Measurements from ENCODE around the gene PTGFRN. TPM values are rescaled to one million over a fixed set of nuclear protein-coding genes. Genes with fewer than 3 reads are reported as not detected.

Gene PTGFRN
- total and polyA plus RNA-seq, 9 of the 15 experiments (the other 6 are each of a cell fraction or from before 2014, with no cell fraction given): 17.3 to 33.1 (median 25.7) TPM

- Histone ChIP-seq H3K9me3 (replicated peaks; ENCODE audit: control insufficient read depth, insufficient read depth, low read depth, low read length) (no peaks in the 10 kb centered on the region), H3K9me1 (ENCODE audit: control insufficient read depth, insufficient read depth, low read length) (no peaks in the 10 kb centered on the region), H3K9ac (ENCODE audit: insufficient read depth in 1 of 2, low read depth in 2 of 2, low read length in 2 of 2) (no peak overlapping the region), H2AFZ (ENCODE audit: low read depth, low read length) (no peak overlapping the region), H3K4me1 (replicated peaks in 1 of 2; ENCODE audit: control insufficient read depth in 2 of 2, insufficient read depth in 2 of 2, low read length in 2 of 2) (peaks cover 7 to 13% of the 10 kb centered on the region in 2 experiments), H4K20me1 (replicated peaks; ENCODE audit: control insufficient read depth, insufficient read depth, low read length) (no peaks in the 10 kb centered on the region), H3K27ac (ENCODE audit: extremely low read depth, low read depth, low read length) (no peak overlapping the region), H3K4me2 (ENCODE audit: insufficient read depth, low read length) (no peak overlapping the region), H3K27me3 (ENCODE audit: control insufficient read depth in 2 of 2, insufficient read depth in 2 of 2, low read length in 2 of 2) (no peaks in the 10 kb centered on the region), H3K79me2 (ENCODE audit: control insufficient read depth, insufficient read depth, low read length) (no peaks in the 10 kb centered on the region), H3K4me3 (no peak overlapping the region), H3K36me3 (ENCODE audit: control insufficient read depth, insufficient read depth, low read length) (peaks cover 16% of the 10 kb centered on the region; the same call in 2 of the 3 replicates)
- TF ChIP-seq NR2C1 (IDR thresholded peaks at IDR 0.05) (no peak), NR2C1 (tag; IDR thresholded peaks at IDR 0.05) (no peak), CBFA2T2 (conservative IDR thresholded peaks at IDR 0.05) (no peak), ERF (CRISPR knock-in tag; IDR thresholded peaks at IDR 0.05) (no peak), ZZZ3 (IDR thresholded peaks at IDR 0.05) (no peak), SLC30A9 (CRISPR knock-in tag; IDR thresholded peaks at IDR 0.05) (no peak), PTRF (tag; IDR thresholded peaks at IDR 0.05) (no peak), ZNF592 (IDR thresholded peaks at IDR 0.05) (no peak), FOXP4 (CRISPR knock-in tag; IDR thresholded peaks at IDR 0.05; ENCODE audit: borderline replicate concordance) (no peak)
- CTCF ChIA-PET (ENCODE audit: low intra/inter-chr PET ratio): no interaction called here
- no peak for ATAC-seq
- POLR2A ChIA-PET: no interaction called here
- no peak for FAIRE-seq
- in situ Hi-C loops (cut with MboI) (no loop called here), intact Hi-C loops (cut with micrococcal nuclease) (no loop called here)
- DNase-seq (ENCODE audit: extremely low read depth in 1 of 4, low spot score in 3 of 4): no peak
- 74% methylated on average over 5 of the region's 5 CpGs for WGBS (ENCODE audit: insufficient coverage, low coverage, missing lambda C conversion rate)
- BruUV-seq (replicated peaks): no TSS peak
These were observed 80.1 kb downstream of the PTGFRN start for GRCh38 chr1:116989835-116990234.
